Fibroblast of skin of left quadriceps (primary cell): ENCODE results near the gene CDON.
"Not testable (repeated sequence)": the region's sequence is repeated elsewhere in the genome, so short reads cannot be mapped to it uniquely, and the experiment has no call there.

Experiments used
- DNase-seq, 2 experiments: peaks; one replicate each; pipeline ENCODE4 v3.0.0-alpha.2; 2013; ENCODE audit warnings: low read depth in 2 of 2

CDON gene

DNA sequence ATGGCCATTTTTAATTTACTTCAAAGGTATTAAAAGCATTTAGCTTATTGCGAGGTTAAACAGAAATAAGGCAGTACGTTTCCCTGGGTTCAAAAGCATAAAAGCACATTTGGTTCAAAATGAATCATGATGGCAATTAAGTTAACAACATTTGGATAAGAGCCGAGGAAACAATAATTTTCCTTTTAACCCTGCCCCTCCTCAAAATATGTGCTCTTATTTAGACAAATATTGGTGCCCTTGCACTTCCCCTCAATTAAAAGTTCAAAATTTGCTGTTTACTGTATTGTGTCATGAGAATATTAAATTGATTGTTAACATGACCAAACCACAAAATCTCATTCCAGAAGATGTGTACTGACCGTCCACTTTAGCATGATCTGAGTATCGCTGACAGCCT lies 68.2 kb downstream of the CDON start:
- no peak for DNase-seq

DNA sequence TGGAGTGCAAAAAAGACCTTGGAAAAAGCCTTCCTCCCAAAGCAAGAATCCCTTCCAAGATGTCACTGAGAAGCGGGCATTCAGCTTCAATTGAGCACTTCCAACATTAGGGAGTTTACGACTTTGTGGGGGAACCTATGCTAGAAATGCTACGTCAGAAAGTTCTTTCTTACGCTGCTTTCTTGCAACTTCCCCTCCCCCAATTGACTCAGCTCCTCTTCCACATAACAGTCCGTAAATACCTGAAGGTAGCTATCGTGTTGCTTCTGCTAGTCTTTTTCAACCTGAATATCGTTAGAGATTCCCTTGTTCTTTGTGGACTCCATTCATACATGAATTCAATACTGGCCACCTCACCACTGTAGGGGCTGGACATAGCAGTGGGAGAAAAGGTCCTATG lies 69.8 kb downstream of the CDON start:
- DNase-seq = no peak

GRCh38 chr11:125990244-125990643 lies 72.4 kb downstream of the CDON start:
- peak; percentile 65 to 68 for DNase-seq

GRCh38 chr11:125987066-125987641 lies 75.5 kb downstream of the CDON start:
- no peak for DNase-seq

DNA sequence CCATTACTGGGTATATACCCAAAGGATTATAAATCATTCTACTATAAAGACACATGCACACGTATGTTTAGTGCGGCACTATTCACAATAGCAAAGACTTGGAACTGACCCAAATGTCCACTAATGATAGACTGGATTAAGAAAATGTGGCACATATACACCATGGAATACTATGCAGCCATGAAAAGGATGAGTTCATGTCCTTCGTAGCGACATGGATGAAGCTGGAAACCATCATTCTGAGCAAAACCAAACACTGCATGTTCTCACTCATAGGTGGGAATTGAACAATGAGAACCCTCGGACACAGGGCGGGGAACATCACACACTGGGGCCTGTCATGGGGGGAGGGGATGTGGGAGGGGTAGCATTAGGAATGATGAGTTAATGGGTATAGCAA lies 76.7 kb downstream of the CDON start:
- not testable (repeated sequence) for DNase-seq

- DNase-seq = no peak
Observed at GRCh38 chr11:125982348-125982730, 80.3 kb downstream of the CDON start.

GRCh38 chr11:125980436-125980835 lies 82.2 kb downstream of the CDON start:
- DNase-seq = no peak

GRCh38 chr11:125979511-125979910 lies 83.2 kb downstream of the CDON start:
- no peak for DNase-seq

GRCh38 chr11:125978778-125979407 lies 83.8 kb downstream of the CDON start:
- no peak for DNase-seq

GRCh38 chr11:125978181-125978716 lies 84.4 kb downstream of the CDON start:
- no peak for DNase-seq

- DNase-seq = no peak
Observed at GRCh38 chr11:125977333-125977732, 85.3 kb downstream of the CDON start.

GRCh38 chr11:125976156-125976555 lies 86.5 kb downstream of the CDON start:
- DNase-seq = no peak

- DNase-seq = no peak
Observed at GRCh38 chr11:125975634-125976033, 87.0 kb downstream of the CDON start.

GRCh38 chr11:125974284-125974683 lies 88.4 kb downstream of the CDON start:
- DNase-seq = no peak

- no peak for DNase-seq
Observed at GRCh38 chr11:125971618-125972017, 91.0 kb downstream of the CDON start.

- no peak for DNase-seq
Observed at GRCh38 chr11:125968354-125968753, 94.3 kb downstream of the CDON start.

DNA sequence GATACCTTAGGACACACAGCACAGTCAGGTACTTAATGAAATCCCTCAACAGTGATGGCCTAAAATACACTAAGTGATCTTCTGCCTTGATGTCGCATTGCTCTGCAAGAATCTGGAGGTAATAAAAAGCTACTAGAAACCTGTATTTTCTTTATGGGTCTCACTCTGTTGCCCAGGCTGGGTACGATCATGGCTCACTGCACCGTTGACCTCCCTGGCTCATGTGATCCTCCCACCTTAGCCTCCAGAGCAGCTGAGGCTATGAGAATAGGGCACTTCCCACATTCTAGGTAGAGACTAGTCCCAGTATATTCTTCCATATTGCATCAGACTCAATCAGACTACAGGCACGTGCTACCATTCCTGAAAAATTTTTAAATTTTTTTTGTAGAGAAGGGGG lies 95.2 kb downstream of the CDON start:
- no peak for DNase-seq

GRCh38 chr11:125960771-125961170 lies 101.9 kb downstream of the CDON start:
- DNase-seq = no peak

DNA sequence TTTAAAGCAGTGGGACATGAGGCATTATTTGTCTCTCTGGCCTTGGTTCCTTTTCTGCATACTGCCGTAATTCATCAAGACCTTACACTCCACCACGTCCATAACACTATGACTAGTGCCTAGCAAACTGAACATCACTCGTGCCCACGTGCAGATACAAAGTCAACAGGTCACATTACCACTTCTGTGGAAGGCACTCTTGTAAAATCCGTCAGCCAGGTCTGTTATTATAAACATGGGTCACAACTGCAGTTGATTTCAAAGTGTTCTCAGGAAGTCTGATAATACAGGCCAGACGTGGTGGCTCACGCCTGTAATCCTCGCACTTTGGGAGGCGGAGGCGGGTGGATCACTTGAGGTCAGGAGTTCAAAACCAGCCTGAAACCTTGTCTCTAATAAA lies 102.7 kb downstream of the CDON start:
- DNase-seq = no peak

GRCh38 chr11:125959511-125959910 lies 103.2 kb downstream of the CDON start:
- no peak for DNase-seq

DNA sequence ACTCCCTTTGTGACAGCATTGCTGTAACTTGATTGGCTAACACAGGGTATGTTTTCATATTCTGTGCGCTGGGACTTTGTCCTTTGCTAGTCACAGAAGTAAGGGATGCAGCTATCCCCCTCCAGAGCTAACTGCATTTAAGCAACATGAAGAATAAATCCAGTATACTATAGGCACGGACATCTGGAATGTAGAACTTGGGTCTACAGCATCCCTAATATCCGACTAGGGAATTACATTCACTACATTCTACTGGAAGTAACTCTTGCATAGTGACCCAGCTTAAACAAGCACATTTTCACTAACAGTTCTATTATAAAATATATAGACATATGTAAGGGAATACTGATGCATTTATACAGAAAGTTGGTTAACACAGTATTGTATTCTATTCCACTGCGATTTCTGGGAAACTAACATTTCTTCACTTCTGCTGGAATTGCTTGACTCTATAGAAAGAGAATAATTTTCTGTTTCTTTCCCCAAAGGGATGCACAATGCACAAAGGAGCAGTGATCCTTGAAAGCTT lies 103.7 kb downstream of the CDON start:
- no peak for DNase-seq

- no peak for DNase-seq
Observed at GRCh38 chr11:125957618-125958332, 104.9 kb downstream of the CDON start.
